ENCODE data around the gene MAJIN.

Gene MAJIN

GRCh38 chr11:64903291-64903833 is 68.5 kb downstream of the MAJIN start:
- Histone ChIP-seq H2AFZ (ENCODE audit: low read depth, low read length) (no peak overlapping the region), H3K4me2 (ENCODE audit: low read length) (no peak overlapping the region)

GRCh38 chr11:64902102-64902900 is 69.6 kb downstream of the MAJIN start:
- no peaks in the 10 kb centered on the region for H3K9me3 ChIP-seq (ENCODE audit: insufficient read depth, low read length)
- no peak overlapping the region for H3K4me2 ChIP-seq (ENCODE audit: low read length)
- no peak overlapping the region for H3K4me3 ChIP-seq (ENCODE audit: low read length)
- H3K27me3 ChIP-seq (ENCODE audit: low read depth, low read length), result no peaks in the 10 kb centered on the region
- H3K27ac ChIP-seq (ENCODE audit: low read length), result no peak overlapping the region
- TF ChIP-seq CTCF (IDR thresholded peaks at IDR 0.05; ENCODE audit: low read depth, low read length) (no peak), EZH2phosphoT487 (IDR thresholded peaks at IDR 0.05; ENCODE audit: low read depth) (no peak)
- no peaks in the 10 kb centered on the region for H4K20me1 ChIP-seq (ENCODE audit: insufficient read depth, low read length)
- no peak overlapping the region for H2AFZ ChIP-seq (ENCODE audit: low read depth, low read length)
- H3K79me2 ChIP-seq (ENCODE audit: low read length), result no peaks in the 10 kb centered on the region
- H3K9ac ChIP-seq (ENCODE audit: low read length), result no peak overlapping the region
- peaks cover 11% of the 10 kb centered on the region for H3K4me1 ChIP-seq (ENCODE audit: low read length)
- H3K36me3 ChIP-seq (replicated peaks; ENCODE audit: low read depth, low read length), result peaks cover 12% of the 10 kb centered on the region

More at GRCh38 chr11:64903291-64903833, 68.5 kb downstream of the MAJIN start:
- no peak overlapping the region for H3K9ac ChIP-seq (ENCODE audit: low read length)
- no peaks in the 10 kb centered on the region for H3K27me3 ChIP-seq (ENCODE audit: low read depth, low read length)
- no peak overlapping the region for H3K4me3 ChIP-seq (ENCODE audit: low read length)
- H3K4me1 ChIP-seq (ENCODE audit: low read length), result peaks cover 11% of the 10 kb centered on the region
- no peaks in the 10 kb centered on the region for H3K79me2 ChIP-seq (ENCODE audit: low read length)
- TF ChIP-seq CTCF (IDR thresholded peaks at IDR 0.05; ENCODE audit: low read depth, low read length) (no peak), EZH2phosphoT487 (IDR thresholded peaks at IDR 0.05; ENCODE audit: low read depth) (no peak)
- H3K36me3 ChIP-seq (replicated peaks; ENCODE audit: low read depth, low read length), result peaks cover 13% of the 10 kb centered on the region
- no peaks in the 10 kb centered on the region for H3K9me3 ChIP-seq (ENCODE audit: insufficient read depth, low read length)
- no peak overlapping the region for H3K27ac ChIP-seq (ENCODE audit: low read length)
- no peaks in the 10 kb centered on the region for H4K20me1 ChIP-seq (ENCODE audit: insufficient read depth, low read length)

GRCh38 chr11:64900774-64901173 is 71.1 kb downstream of the MAJIN start:
- Histone ChIP-seq H3K9ac (ENCODE audit: low read length) (no peak overlapping the region), H3K4me3 (ENCODE audit: low read length) (no peak overlapping the region), H3K27ac (ENCODE audit: low read length) (no peak overlapping the region), H3K36me3 (replicated peaks; ENCODE audit: low read depth, low read length) (peaks cover 10% of the 10 kb centered on the region), H3K27me3 (ENCODE audit: low read depth, low read length) (no peaks in the 10 kb centered on the region), H3K9me3 (ENCODE audit: insufficient read depth, low read length) (no peaks in the 10 kb centered on the region), H2AFZ (ENCODE audit: low read depth, low read length) (no peak overlapping the region), H3K79me2 (ENCODE audit: low read length) (no peaks in the 10 kb centered on the region), H3K4me1 (ENCODE audit: low read length) (peaks cover 13% of the 10 kb centered on the region), H3K4me2 (ENCODE audit: low read length) (peak overlapping the region; percentile 27; the same call in 1 of the 2 replicates), H4K20me1 (ENCODE audit: insufficient read depth, low read length) (no peaks in the 10 kb centered on the region)
- TF ChIP-seq CTCF (IDR thresholded peaks at IDR 0.05; ENCODE audit: low read depth, low read length) (no peak), EZH2phosphoT487 (IDR thresholded peaks at IDR 0.05; ENCODE audit: low read depth) (no peak)

- H3K4me1 ChIP-seq (ENCODE audit: low read length), result peaks cover 18% of the 10 kb centered on the region
These were observed 71.6 kb downstream of the MAJIN start for GRCh38 chr11:64900263-64900678.

More at GRCh38 chr11:64900263-64900678, 71.6 kb downstream of the MAJIN start:
- no peaks in the 10 kb centered on the region for H3K79me2 ChIP-seq (ENCODE audit: low read length)
- no peak for TF ChIP-seq EZH2phosphoT487 (IDR thresholded peaks at IDR 0.05; ENCODE audit: low read depth)
- TF ChIP-seq CTCF (IDR thresholded peaks at IDR 0.05; ENCODE audit: low read depth, low read length), result no peak
- no peak overlapping the region for H2AFZ ChIP-seq (ENCODE audit: low read depth, low read length)
- no peaks in the 10 kb centered on the region for H4K20me1 ChIP-seq (ENCODE audit: insufficient read depth, low read length)
- no peaks in the 10 kb centered on the region for H3K9me3 ChIP-seq (ENCODE audit: insufficient read depth, low read length)
- H3K4me3 ChIP-seq (ENCODE audit: low read length), result no peak overlapping the region
- peaks cover 6% of the 10 kb centered on the region for H3K36me3 ChIP-seq (replicated peaks; ENCODE audit: low read depth, low read length)
- H3K27me3 ChIP-seq (ENCODE audit: low read depth, low read length), result no peaks in the 10 kb centered on the region
- H3K4me2 ChIP-seq (ENCODE audit: low read length), result peak overlapping the region; percentile 27
- no peak overlapping the region for H3K27ac ChIP-seq (ENCODE audit: low read length)
- H3K9ac ChIP-seq (ENCODE audit: low read length), result no peak overlapping the region

Data from OCI-LY3 (cell line).